HG03354 (cell line): Measurements from ENCODE around the gene FILIP1.

Experiments used
- ATAC-seq: cut with Tn5 transposase; IDR thresholded peaks from one replicate; pipeline ENCODE4 v1.9.1; 2021; ENCODE audit warnings: mild to moderate bottlenecking; ENCODE audit not compliant: unreplicated experiment, poor library complexity, severe bottlenecking

The FILIP1 gene

GRCh38 chr6:75244063-75244584, 249.5 kb downstream of the FILIP1 start:
- peak; percentile 10 for ATAC-seq

DNA sequence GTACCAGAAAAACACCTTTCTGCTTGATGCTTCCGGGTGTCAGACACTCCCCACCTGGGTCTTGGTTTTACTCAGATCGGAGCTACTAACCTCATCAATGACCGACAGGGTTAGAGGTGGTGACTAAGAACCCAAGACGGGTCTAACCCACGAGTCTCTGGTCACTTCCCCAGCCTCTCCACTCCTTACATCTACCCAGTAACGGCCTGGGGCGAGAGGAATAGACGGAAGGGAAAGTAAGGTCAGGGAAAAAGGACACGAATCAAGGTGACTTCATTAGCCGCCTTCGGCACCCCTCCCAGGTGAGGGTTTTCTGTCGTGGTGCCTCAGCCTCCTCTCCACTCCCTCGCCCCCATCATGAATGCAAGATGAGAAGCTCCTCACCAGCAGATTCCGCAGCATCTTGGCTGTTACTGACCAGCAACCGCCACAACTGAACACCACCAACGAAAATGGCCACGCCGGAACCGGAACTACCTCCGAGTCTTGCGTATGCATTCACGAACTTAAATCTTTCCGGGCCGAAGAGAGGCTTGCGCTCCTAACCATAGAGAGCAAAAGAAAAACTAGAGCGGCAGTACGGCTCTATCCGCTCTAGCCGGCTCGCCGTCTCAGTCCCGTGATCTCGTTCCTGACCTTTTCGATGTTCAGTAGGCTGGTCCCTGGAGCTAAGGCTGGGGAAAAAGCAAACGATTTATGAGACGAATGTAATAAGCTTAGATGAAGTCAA, 250.1 kb downstream of the FILIP1 start, which contains the start of gene COX7A2:
Gene COX7A2 (minus strand): TSS at position 469 of the 730 bp plus-strand sequence. CDS start 67 bp downstream, at position 402.
- ATAC-seq: peak; percentile 97
